Measurements from ENCODE around the gene CEP78. TPM values are rescaled to one million over a fixed set of nuclear protein-coding genes. Genes with fewer than 3 reads are reported as not detected.

CEP78 gene
- total RNA-seq, 1 donor from 2014 or later = 13.9 TPM

DNA sequence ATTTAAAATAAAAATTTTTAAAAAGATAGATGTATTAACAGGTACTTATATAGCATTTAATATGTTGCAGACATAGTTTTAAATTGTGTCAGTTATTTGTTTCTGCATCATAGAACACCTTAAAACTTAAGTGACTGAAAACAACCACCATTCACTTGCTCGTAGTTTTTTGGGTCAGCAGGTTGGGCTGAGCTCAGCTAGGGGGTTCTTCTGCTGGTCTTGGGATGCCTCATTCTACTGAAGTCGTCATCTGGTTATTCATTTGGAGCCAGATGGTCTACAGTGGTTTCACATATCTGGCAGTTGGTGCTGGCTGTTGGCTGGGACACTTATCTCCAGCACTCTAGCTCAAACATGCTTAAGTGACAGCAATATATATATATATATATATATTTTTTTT is 90.7 kb downstream of the CEP78 start:
- TF ChIP-seq, protein P1, sequence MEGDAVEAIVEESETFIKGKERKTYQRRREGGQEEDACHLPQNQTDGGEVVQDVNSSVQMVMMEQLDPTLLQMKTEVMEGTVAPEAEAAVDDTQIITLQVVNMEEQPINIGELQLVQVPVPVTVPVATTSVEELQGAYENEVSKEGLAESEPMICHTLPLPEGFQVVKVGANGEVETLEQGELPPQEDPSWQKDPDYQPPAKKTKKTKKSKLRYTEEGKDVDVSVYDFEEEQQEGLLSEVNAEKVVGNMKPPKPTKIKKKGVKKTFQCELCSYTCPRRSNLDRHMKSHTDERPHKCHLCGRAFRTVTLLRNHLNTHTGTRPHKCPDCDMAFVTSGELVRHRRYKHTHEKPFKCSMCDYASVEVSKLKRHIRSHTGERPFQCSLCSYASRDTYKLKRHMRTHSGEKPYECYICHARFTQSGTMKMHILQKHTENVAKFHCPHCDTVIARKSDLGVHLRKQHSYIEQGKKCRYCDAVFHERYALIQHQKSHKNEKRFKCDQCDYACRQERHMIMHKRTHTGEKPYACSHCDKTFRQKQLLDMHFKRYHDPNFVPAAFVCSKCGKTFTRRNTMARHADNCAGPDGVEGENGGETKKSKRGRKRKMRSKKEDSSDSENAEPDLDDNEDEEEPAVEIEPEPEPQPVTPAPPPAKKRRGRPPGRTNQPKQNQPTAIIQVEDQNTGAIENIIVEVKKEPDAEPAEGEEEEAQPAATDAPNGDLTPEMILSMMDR (IDR thresholded peaks at IDR 0.05) = no peak
- peaks cover 53% of the 10 kb centered on the region for H3K36me3 Mint-ChIP-seq (ENCODE audit: unreplicated experiment)
- peaks cover 24% of the 10 kb centered on the region for H3K4me1 Mint-ChIP-seq (ENCODE audit: unreplicated experiment)
- H3K9me3 Mint-ChIP-seq (ENCODE audit: unreplicated experiment) = no peaks in the 10 kb centered on the region
- H3K27ac Mint-ChIP-seq (ENCODE audit: unreplicated experiment) = no peak overlapping the region
- no peak overlapping the region for H3K4me3 Mint-ChIP-seq (ENCODE audit: unreplicated experiment)
- H3K27me3 Mint-ChIP-seq (ENCODE audit: unreplicated experiment) = no peaks in the 10 kb centered on the region
- DNase-seq (ENCODE audit: extremely low spot score, unreplicated experiment) = no peak

Other genes with a start within 250 kb of the CEP78 start
- 65.9 and 71.2 TPM in 2 replicates for gene GNAQ, start 204.3 kb upstream of the CEP78 start, total RNA-seq
- gene PSAT1, start 61.0 kb downstream of the CEP78 start, total RNA-seq = 171 and 179 TPM in 2 replicates